C4-2B (cell line): ENCODE data around the gene CLEC11A.
A peak's percentile ranks its signal among the peaks of the same experiment; 100 is the strongest.

Experiments
- H3K27ac ChIP-seq: fragments of 450-650 bp; 2 replicates; pipeline ENCODE4 v1.5.1; 2017
- CTCF ChIP-seq: fragments of 450-650 bp; conservative IDR thresholded peaks from 2 replicates; pipeline ENCODE4 v1.5.1; 2017; ENCODE audit warnings: mild to moderate bottlenecking
- ZFX ChIP-seq: fragments of 450-650 bp; IDR thresholded peaks from 2 replicates; pipeline ENCODE4 v1.6.1; 2017

Gene CLEC11A

GRCh38 chr19:50720181-50720920 is 2.8 kb upstream of the CLEC11A start:
- H3K27ac ChIP-seq, result no peak overlapping the region
- TF ChIP-seq ZFX, result no peak
- TF ChIP-seq CTCF, result no peak

DNA sequence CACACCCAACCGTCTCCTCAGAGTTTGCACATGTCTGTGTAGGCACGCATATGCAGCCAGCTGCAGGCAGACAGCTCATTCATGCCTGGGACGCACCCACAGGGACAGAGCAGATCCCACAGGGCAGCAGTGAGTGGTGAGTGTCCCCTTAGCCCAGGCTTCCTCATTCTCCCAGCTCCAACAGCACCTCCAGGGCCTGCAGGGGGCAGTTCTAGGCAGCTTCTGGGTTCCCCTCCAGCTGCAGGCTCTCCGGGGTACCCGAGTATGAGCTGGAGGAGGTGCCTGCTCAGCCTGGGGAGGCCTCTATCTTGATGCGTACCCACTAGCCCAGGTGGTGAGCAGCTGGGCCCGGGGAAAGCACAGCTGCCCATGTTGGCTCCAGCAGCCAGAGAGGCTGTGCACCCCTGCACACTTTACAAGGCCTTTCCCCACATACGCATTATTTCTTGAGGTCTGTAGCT is 2.2 kb upstream of the CLEC11A start:
- no peak for TF ChIP-seq ZFX
- no peak for TF ChIP-seq CTCF
- no peak overlapping the region for H3K27ac ChIP-seq

- H3K27ac ChIP-seq, result no peak overlapping the region
- TF ChIP-seq ZFX (no peak), CTCF (no peak)
Measured at GRCh38 chr19:50721441-50722137, 1.6 kb upstream of the CLEC11A start.

- TF ChIP-seq ZFX (no peak), CTCF (no peak)
- no peak overlapping the region for H3K27ac ChIP-seq
Measured at GRCh38 chr19:50722201-50723013, 757 bp upstream of the CLEC11A start.

DNA sequence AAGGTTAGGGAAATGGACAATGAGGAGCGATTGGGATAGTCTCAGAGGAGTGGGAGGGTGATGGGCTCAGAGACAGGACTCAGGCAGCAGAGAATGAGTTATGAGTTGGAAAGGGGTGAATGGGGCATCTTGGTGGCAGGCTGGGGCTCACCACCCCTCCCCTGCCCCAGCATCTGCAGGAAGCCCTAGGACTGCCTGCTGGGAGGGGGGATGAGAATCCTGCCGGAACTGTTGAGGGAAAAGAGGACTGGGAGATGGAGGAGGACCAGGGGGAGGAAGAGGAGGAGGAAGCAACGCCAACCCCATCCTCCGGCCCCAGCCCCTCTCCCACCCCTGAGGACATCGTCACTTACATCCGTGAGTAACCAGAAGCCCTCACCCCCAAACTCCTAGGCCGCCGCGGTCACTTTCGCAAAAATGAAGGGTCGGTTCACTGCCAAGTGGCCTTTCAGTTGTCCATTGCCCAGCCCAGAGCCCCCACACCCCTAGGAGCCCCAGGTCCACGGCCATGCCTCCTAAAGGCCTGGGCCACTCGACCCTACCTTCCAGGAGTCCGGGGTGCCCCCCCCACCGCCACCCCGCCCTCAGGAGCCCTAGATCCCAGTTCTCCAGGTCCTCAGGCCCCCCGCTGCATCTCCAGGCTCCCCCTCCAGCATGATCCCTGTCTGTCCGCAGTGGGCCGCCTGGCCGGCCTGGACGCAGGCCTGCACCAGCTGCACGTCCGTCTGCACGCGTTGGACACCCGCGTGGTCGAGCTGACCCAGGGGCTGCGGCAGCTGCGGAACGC is 764 bp downstream of the CLEC11A start:
- no peak for TF ChIP-seq CTCF
- TF ChIP-seq ZFX, result no peak
- peak overlapping the region; percentile 82 for H3K27ac ChIP-seq

GRCh38 chr19:50724522-50725217 is 1.5 kb downstream of the CLEC11A start:
- peak overlapping the region; percentile 82 for H3K27ac ChIP-seq
- TF ChIP-seq ZFX (no peak), CTCF (peak; percentile 97)
